Lower leg skin (tissue), 3 donors: ENCODE measurements around the gene HDAC7.

Experiments
- CTCF ChIP-seq, 3 donors: fragments of 450-650 bp; IDR thresholded peaks; one replicate each; pipeline ENCODE4 v1.5.1; 2016; ENCODE audit warnings: antibody characterized with exemption in 3 of 3, mild to moderate bottlenecking in 3 of 3, moderate library complexity in 2 of 3
- POLR2A ChIP-seq, 2 donors: fragments of 450-650 bp; IDR thresholded peaks; one replicate each; pipeline ENCODE4 v1.6.1; 2016 to 2017; ENCODE audit warnings: antibody characterized with exemption in 2 of 2, mild to moderate bottlenecking in 1 of 2, moderate library complexity in 1 of 2

DNA sequence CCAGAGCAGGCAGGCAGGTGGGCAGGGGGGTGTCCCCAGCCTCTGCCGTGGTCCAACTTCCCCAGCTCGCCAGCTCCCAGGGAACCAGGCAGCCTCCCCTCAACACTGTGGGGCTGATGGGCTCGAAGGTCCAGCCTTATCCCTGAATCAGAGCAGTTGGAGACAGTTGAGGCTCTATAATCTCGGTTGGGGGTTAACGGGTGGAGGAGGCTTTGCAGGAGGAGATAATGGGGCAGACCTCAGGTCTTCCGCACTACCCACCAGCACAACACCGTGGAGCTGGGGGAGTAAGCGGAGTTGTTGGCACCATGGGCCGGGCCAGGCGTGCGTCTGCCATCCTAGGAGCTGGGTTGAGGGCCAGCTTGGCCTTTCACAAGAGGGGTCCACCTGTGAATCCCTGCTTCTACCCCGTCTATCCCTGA lies 13.9 kb upstream of the HDAC7 start:
- TF ChIP-seq CTCF (IDR thresholded peaks at IDR 0.05) (no peak), POLR2A (IDR thresholded peaks at IDR 0.05) (no peak)
